ENCODE results near the gene THOC7. TPM values are rescaled to one million over a fixed set of nuclear protein-coding genes. Genes with fewer than 3 reads are reported as not detected.

Gene THOC7
- total RNA-seq, 1 donor from 2014 or later = 61.6 TPM

DNA sequence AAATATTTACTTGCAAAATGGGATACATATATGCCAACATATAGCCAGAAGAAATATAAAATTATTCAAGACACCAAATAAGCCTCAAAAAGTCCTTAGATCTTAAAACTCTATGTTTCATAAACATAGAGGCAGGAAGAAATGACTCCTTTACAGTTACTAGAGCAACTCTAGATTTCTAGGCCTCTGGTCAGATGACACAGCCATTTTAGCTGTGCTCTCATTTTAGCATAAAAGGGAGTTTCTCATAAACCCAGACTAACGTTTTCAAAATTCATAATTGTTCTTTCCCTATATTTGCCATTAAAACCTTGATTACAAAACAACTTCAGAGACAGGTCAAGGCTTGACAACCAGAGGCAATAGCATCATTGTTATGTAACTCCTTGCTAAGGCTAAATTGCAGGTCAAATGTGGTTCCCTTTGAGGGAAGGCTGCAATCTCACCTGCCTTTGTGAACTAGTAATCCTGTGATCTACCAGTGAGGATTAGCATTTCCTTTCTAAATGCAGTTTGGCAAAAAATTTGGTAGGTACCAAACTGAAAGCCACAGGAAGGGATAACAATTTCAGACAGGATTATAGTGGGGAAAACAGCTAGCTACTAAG is 8.2 kb downstream of the THOC7 start:
- no peak for TF ChIP-seq EZH2 (IDR thresholded peaks at IDR 0.05; ENCODE audit: insufficient read depth, low read length)
- TF ChIP-seq, protein P1, sequence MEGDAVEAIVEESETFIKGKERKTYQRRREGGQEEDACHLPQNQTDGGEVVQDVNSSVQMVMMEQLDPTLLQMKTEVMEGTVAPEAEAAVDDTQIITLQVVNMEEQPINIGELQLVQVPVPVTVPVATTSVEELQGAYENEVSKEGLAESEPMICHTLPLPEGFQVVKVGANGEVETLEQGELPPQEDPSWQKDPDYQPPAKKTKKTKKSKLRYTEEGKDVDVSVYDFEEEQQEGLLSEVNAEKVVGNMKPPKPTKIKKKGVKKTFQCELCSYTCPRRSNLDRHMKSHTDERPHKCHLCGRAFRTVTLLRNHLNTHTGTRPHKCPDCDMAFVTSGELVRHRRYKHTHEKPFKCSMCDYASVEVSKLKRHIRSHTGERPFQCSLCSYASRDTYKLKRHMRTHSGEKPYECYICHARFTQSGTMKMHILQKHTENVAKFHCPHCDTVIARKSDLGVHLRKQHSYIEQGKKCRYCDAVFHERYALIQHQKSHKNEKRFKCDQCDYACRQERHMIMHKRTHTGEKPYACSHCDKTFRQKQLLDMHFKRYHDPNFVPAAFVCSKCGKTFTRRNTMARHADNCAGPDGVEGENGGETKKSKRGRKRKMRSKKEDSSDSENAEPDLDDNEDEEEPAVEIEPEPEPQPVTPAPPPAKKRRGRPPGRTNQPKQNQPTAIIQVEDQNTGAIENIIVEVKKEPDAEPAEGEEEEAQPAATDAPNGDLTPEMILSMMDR (IDR thresholded peaks at IDR 0.05; ENCODE audit: insufficient read depth, low read depth, low read length) = no peak
- no peaks in the 10 kb centered on the region for H3K27me3 Mint-ChIP-seq (ENCODE audit: low read depth, unreplicated experiment)
- Histone ChIP-seq H3K9ac (ENCODE audit: low read length) (no peak overlapping the region), H3K4me2 (ENCODE audit: low read length) (no peak overlapping the region), H3K4me1 (ENCODE audit: insufficient read depth, low read length) (peaks cover 6% of the 10 kb centered on the region), H3K27me3 (ENCODE audit: insufficient read depth, low read length) (no peaks in the 10 kb centered on the region), H2AFZ (ENCODE audit: low read depth, low read length) (no peak overlapping the region), H3K27ac (ENCODE audit: low read depth, low read length) (no peak overlapping the region), H3K79me2 (ENCODE audit: insufficient read depth, low read length) (peaks cover 55% of the 10 kb centered on the region), H3K4me3 (ENCODE audit: insufficient read depth, low read depth, low read length) (no peak overlapping the region), H3K36me3 (ENCODE audit: insufficient read depth, low read length) (no peaks in the 10 kb centered on the region), H4K20me1 (ENCODE audit: insufficient read depth, low read length) (peaks cover 14% of the 10 kb centered on the region), H3K9me3 (ENCODE audit: insufficient read depth, low read depth, low read length) (no peaks in the 10 kb centered on the region)
- DNase-seq (ENCODE audit: low read depth) (no peak), FAIRE-seq (peak; percentile 20)
- H3K27ac Mint-ChIP-seq (ENCODE audit: unreplicated experiment) = peak overlapping the region; percentile 41
- no peak overlapping the region for H3K4me3 Mint-ChIP-seq (ENCODE audit: unreplicated experiment)
- H3K9me3 Mint-ChIP-seq (ENCODE audit: unreplicated experiment) = no peaks in the 10 kb centered on the region
- H3K4me1 Mint-ChIP-seq (ENCODE audit: low read depth, unreplicated experiment) = peaks cover 9% of the 10 kb centered on the region
- H3K36me3 Mint-ChIP-seq (ENCODE audit: low read depth, unreplicated experiment) = peaks cover 2% of the 10 kb centered on the region

DNA sequence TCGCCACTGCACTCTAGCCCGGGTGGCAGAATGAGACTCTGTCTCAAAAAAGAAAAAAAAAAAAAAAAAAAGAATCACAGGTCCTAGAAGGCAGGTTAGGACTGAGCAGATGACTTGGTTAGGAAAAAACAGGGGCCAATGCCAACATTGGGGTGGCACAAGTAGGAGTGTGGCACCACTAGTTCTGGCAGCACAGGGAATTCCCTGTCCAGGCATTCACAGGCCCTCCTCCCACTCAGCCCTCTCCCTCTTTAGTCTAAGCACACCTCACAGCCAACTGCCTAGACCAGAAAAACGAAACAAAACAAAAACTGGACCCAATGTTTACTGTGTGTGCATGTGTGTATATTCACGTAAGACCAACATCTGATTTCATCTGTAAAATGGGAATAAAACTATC is 10.5 kb downstream of the THOC7 start:
- H3K4me2 ChIP-seq (ENCODE audit: low read length) = no peak overlapping the region
- no peak overlapping the region for H3K4me3 ChIP-seq (ENCODE audit: insufficient read depth, low read depth, low read length)
- DNase-seq (ENCODE audit: low read depth) (no peak), FAIRE-seq (no peak)
- Mint-ChIP-seq H3K4me3 (ENCODE audit: unreplicated experiment) (no peak overlapping the region), H3K9me3 (ENCODE audit: unreplicated experiment) (no peaks in the 10 kb centered on the region), H3K4me1 (ENCODE audit: low read depth, unreplicated experiment) (peaks cover 12% of the 10 kb centered on the region), H3K27me3 (ENCODE audit: low read depth, unreplicated experiment) (no peaks in the 10 kb centered on the region), H3K27ac (ENCODE audit: unreplicated experiment) (no peak overlapping the region), H3K36me3 (ENCODE audit: low read depth, unreplicated experiment) (peaks cover 2% of the 10 kb centered on the region)
- no peaks in the 10 kb centered on the region for H3K27me3 ChIP-seq (ENCODE audit: insufficient read depth, low read length)
- peaks cover 6% of the 10 kb centered on the region for H3K4me1 ChIP-seq (ENCODE audit: insufficient read depth, low read length)
- no peaks in the 10 kb centered on the region for H3K36me3 ChIP-seq (ENCODE audit: insufficient read depth, low read length)
- no peak for TF ChIP-seq EZH2 (IDR thresholded peaks at IDR 0.05; ENCODE audit: insufficient read depth, low read length)
- TF ChIP-seq, protein P1 (IDR thresholded peaks at IDR 0.05; ENCODE audit: insufficient read depth, low read depth, low read length) = no peak
- H4K20me1 ChIP-seq (ENCODE audit: insufficient read depth, low read length) = peaks cover 11% of the 10 kb centered on the region
- H3K9ac ChIP-seq (ENCODE audit: low read length) = no peak overlapping the region
- no peak overlapping the region for H3K27ac ChIP-seq (ENCODE audit: low read depth, low read length)
- H3K9me3 ChIP-seq (ENCODE audit: insufficient read depth, low read depth, low read length) = no peaks in the 10 kb centered on the region
- H3K79me2 ChIP-seq (ENCODE audit: insufficient read depth, low read length) = peaks cover 40% of the 10 kb centered on the region
- no peak overlapping the region for H2AFZ ChIP-seq (ENCODE audit: low read depth, low read length)

DNA sequence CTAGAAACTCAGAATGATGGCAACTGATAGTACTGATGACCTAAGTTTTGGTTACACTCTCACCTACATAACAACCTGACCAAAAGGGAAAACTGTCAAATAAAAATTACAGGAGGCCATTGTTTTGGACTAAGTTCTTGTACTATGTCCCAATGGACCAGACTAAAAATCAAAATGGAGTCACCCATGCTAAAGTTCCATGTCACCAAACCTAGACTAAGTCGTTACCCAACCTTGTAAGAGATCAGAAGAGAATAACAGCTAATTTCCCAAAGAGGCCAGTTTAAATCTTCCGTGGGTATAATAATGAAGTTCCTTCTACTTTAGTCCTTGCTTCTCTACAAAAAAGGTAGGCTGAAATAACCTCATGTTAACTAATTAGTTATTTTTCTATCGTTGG is 12.3 kb downstream of the THOC7 start:
- Histone ChIP-seq H2AFZ (ENCODE audit: low read depth, low read length) (no peak overlapping the region), H3K4me1 (ENCODE audit: insufficient read depth, low read length) (no peaks in the 10 kb centered on the region), H3K27me3 (ENCODE audit: insufficient read depth, low read length) (no peaks in the 10 kb centered on the region), H3K4me3 (ENCODE audit: insufficient read depth, low read depth, low read length) (no peak overlapping the region), H4K20me1 (ENCODE audit: insufficient read depth, low read length) (peaks cover 20% of the 10 kb centered on the region), H3K4me2 (ENCODE audit: low read length) (no peak overlapping the region), H3K79me2 (ENCODE audit: insufficient read depth, low read length) (peaks cover 35% of the 10 kb centered on the region), H3K36me3 (ENCODE audit: insufficient read depth, low read length) (no peaks in the 10 kb centered on the region), H3K9me3 (ENCODE audit: insufficient read depth, low read depth, low read length) (no peaks in the 10 kb centered on the region), H3K27ac (ENCODE audit: low read depth, low read length) (no peak overlapping the region), H3K9ac (ENCODE audit: low read length) (no peak overlapping the region)
- no peak for DNase-seq (ENCODE audit: low read depth)
- no peak for TF ChIP-seq EZH2 (IDR thresholded peaks at IDR 0.05; ENCODE audit: insufficient read depth, low read length)
- TF ChIP-seq, protein P1 (IDR thresholded peaks at IDR 0.05; ENCODE audit: insufficient read depth, low read depth, low read length) = no peak
- Mint-ChIP-seq H3K9me3 (ENCODE audit: unreplicated experiment) (no peaks in the 10 kb centered on the region), H3K36me3 (ENCODE audit: low read depth, unreplicated experiment) (peaks cover 2% of the 10 kb centered on the region), H3K4me1 (ENCODE audit: low read depth, unreplicated experiment) (peaks cover 8% of the 10 kb centered on the region), H3K4me3 (ENCODE audit: unreplicated experiment) (no peak overlapping the region), H3K27me3 (ENCODE audit: low read depth, unreplicated experiment) (no peaks in the 10 kb centered on the region), H3K27ac (ENCODE audit: unreplicated experiment) (no peak overlapping the region)
- no peak for FAIRE-seq

Data from astrocyte (in vitro differentiated cells and primary cell).